A673 (cell line): Measurements from ENCODE around the gene SGMS1. TPM values are rescaled to one million over a fixed set of nuclear protein-coding genes. Genes with fewer than 3 reads are reported as not detected.

Experiments used
- BruUV-seq: library from RNA; stranded (reverse); fragments of 400-500 nt; replicated peaks from 2 replicates; lab custom pipeline; 2021; lab: Mats Ljungman, UMichigan
- CTCF ChIA-PET: fragments of 300-600 bp; sonication (Branson Sonifier 250); formaldehyde crosslinking; loops from one replicate; lab custom pipeline; 2022; ENCODE audit warnings: antibody characterized with exemption; lab: Charles Lee
- POLR2A ChIA-PET: fragments of 300-600 bp; sonication (Branson Sonifier 250); formaldehyde crosslinking; loops from one replicate; lab custom pipeline; 2022; ENCODE audit warnings: antibody characterized with exemption; ENCODE audit not compliant: low non-redundant PET; lab: Charles Lee
- DNase-seq: peaks from one replicate; pipeline ENCODE4 v3.0.0-alpha.2; 2015; ENCODE audit warnings: low spot score
- H3K27ac ChIP-seq: fragments of 200-600 bp; sonication (generic); 2 replicates; pipeline ENCODE4 v1.5.1; 2016; ENCODE audit warnings: mixed run types, low read depth, mild to moderate bottlenecking, mixed read lengths, antibody characterized with exemption, low read length; ENCODE audit not compliant: poor library complexity, severe bottlenecking
- H3K27me3 ChIP-seq: fragments of 200-600 bp; sonication (generic); replicated peaks from 2 replicates; pipeline ENCODE4 v1.6.1; 2017; ENCODE audit warnings: mixed run types, low read depth, mild to moderate bottlenecking, mixed read lengths, antibody characterized with exemption, low read length; ENCODE audit not compliant: insufficient read depth, poor library complexity
- H3K36me3 ChIP-seq: fragments of 200-600 bp; sonication (generic); 2 replicates; pipeline ENCODE4 v1.6.1; 2016; ENCODE audit warnings: mixed run types, mild to moderate bottlenecking, mixed read lengths, antibody characterized with exemption, low read length; ENCODE audit not compliant: insufficient read depth, poor library complexity, severe bottlenecking
- H3K4me1 ChIP-seq: fragments of 200-600 bp; sonication (generic); 2 replicates; pipeline ENCODE4 v1.6.1; 2017; ENCODE audit warnings: mixed run types, mild to moderate bottlenecking, mixed read lengths, antibody characterized with exemption, low read length; ENCODE audit not compliant: insufficient read depth, poor library complexity, severe bottlenecking
- H3K4me3 ChIP-seq: fragments of 200-600 bp; sonication (generic); 2 replicates; pipeline ENCODE4 v1.5.1; 2016; ENCODE audit warnings: low read depth, mixed run types, mild to moderate bottlenecking, mixed read lengths, low read length; ENCODE audit not compliant: poor library complexity, severe bottlenecking
- H3K9me3 ChIP-seq: fragments of 200-600 bp; sonication (generic); 2 replicates; pipeline ENCODE4 v1.6.1; 2016; ENCODE audit warnings: mixed run types, low read depth, mild to moderate bottlenecking, mixed read lengths, antibody characterized with exemption, low read length; ENCODE audit not compliant: poor library complexity, severe bottlenecking
- EZH2 ChIP-seq: fragments of 200-600 bp; sonication (generic); IDR thresholded peaks from 2 replicates; pipeline ENCODE4 v1.6.1; 2017; ENCODE audit warnings: borderline replicate concordance, low read depth, mild to moderate bottlenecking, mixed read lengths, antibody characterized with exemption, low read length; ENCODE audit not compliant: poor library complexity, severe bottlenecking
- intact Hi-C: fragments of 100-400 bp; cut with micrococcal nuclease; formaldehyde crosslinking; loops from one replicate; pipeline ENCODE4 v1.10.0; 2022; ENCODE audit not compliant: unreplicated experiment
- total RNA-seq: library from RNA; stranded (reverse); gene quantifications from 2 replicates; pipeline ENCODE4 v1.2.3, GENCODE V29; 2021
- TF ChIP-seq, protein P1 (sequence below): fragments of 300-800, 200-600 bp; sonication (generic); conservative IDR thresholded peaks from 2 replicates; pipeline ENCODE4 v1.5.1; 2017; ENCODE audit warnings: low read depth, mild to moderate bottlenecking, antibody characterized with exemption, low read length, moderate library complexity, mixed read lengths

The SGMS1 gene
- total RNA-seq, 1 experiment from 2014 or later = 13.0 TPM

DNA sequence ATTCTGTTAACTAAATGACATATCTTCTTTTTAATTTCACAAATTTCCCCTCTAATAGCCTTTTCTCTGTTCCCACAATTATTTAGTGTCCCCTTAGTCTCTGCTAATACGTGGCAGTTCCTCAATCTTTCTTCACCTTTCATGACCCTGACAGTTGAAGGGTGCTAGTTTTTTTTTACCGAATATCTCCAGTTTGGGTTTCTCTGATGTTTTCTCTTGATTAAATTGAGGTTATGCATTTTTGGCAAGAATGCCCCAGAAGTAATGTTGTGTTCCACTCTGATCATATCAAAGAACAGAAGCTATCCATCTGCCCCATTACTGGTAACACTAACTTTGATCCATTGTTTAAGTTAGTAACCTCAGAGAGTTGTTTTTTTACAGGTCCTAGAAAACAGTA, 238.9 kb downstream of the SGMS1 start:
- ChIA-PET CTCF (no interaction called here), POLR2A (no interaction called here)
- BruUV-seq = no TSS peak
- Histone ChIP-seq H3K27me3 (no peaks in the 10 kb centered on the region), H3K4me3 (no peak overlapping the region), H3K4me1 (peaks cover 14% of the 10 kb centered on the region), H3K27ac (no peak overlapping the region), H3K9me3 (no peaks in the 10 kb centered on the region), H3K36me3 (no peaks in the 10 kb centered on the region)
- intact Hi-C loops = no loop called here
- no peak for TF ChIP-seq EZH2
- TF ChIP-seq, protein P1, sequence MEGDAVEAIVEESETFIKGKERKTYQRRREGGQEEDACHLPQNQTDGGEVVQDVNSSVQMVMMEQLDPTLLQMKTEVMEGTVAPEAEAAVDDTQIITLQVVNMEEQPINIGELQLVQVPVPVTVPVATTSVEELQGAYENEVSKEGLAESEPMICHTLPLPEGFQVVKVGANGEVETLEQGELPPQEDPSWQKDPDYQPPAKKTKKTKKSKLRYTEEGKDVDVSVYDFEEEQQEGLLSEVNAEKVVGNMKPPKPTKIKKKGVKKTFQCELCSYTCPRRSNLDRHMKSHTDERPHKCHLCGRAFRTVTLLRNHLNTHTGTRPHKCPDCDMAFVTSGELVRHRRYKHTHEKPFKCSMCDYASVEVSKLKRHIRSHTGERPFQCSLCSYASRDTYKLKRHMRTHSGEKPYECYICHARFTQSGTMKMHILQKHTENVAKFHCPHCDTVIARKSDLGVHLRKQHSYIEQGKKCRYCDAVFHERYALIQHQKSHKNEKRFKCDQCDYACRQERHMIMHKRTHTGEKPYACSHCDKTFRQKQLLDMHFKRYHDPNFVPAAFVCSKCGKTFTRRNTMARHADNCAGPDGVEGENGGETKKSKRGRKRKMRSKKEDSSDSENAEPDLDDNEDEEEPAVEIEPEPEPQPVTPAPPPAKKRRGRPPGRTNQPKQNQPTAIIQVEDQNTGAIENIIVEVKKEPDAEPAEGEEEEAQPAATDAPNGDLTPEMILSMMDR = no peak
- DNase-seq = no peak

DNA sequence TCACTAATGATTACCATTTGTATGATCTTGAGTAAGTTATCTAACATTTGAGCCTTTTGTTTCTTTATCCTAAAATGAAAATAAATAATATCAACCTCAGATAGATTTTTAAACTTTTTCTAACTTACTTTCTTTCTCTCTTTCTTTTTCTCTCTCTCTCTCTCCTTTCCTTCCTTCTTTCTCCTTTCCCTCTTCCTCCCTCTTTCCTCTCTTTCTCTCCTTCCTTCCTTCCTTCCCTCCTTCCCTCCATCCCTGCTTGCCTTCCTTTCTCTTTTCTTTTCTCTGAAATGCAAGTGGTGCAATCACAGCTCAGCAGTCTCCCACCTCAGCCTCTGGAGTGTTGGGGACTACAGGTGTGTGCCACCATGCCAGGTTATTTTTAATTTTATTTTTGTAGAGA, 239.5 kb downstream of the SGMS1 start:
- BruUV-seq = no TSS peak
- no peaks in the 10 kb centered on the region for H3K36me3 ChIP-seq
- TF ChIP-seq, protein P1 = no peak
- no peak for TF ChIP-seq EZH2
- DNase-seq = no peak
- H3K4me3 ChIP-seq = no peak overlapping the region
- ChIA-PET POLR2A (no interaction called here), CTCF (no interaction called here)
- intact Hi-C loops = no loop called here
- no peaks in the 10 kb centered on the region for H3K27me3 ChIP-seq
- peaks cover 14% of the 10 kb centered on the region for H3K4me1 ChIP-seq
- no peaks in the 10 kb centered on the region for H3K9me3 ChIP-seq
- no peak overlapping the region for H3K27ac ChIP-seq

DNA sequence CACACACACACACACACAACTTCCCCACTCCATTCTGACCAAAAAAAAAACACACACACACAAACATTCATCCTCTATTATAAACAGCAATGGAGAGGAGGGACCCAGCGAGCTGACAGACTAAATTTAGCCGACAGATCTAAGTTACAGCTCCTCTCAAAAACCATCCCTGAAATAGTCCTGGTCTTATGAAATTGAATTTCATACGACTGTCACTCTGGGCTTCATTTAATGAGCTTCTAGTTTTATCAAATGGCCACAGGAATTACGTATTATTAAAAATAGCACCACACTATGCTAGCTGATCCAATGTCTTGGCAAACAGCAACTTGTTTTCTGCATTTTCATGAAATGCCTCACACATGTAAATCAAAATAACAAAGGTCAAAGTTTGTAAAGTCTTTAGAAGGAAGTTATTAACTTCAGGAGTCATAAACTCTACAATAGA, 241.2 kb downstream of the SGMS1 start:
- ChIA-PET POLR2A (no interaction called here), CTCF (interaction anchor here (0.6 to 1.2 kb wide), 2 partner anchors 14 to 955 kb away, joined by 3 read pairs; no protein-coding TSS in a partner anchor)
- intact Hi-C loops = no loop called here
- Histone ChIP-seq H3K9me3 (no peaks in the 10 kb centered on the region), H3K4me3 (no peak overlapping the region), H3K36me3 (no peaks in the 10 kb centered on the region), H3K27me3 (no peaks in the 10 kb centered on the region), H3K4me1 (peaks cover 14% of the 10 kb centered on the region), H3K27ac (no peak overlapping the region)
- DNase-seq = no peak
- BruUV-seq = no TSS peak
- TF ChIP-seq EZH2 = no peak
- TF ChIP-seq, protein P1 = no peak
